Mesenchymal stem cell (in vitro differentiated cells and primary cell): Measurements from ENCODE around the gene SLC1A7.

Experiments used
- DNase-seq: peaks from one replicate; pipeline ENCODE4 v3.0.0-alpha.2; 2013
- H2AFZ ChIP-seq: one replicate; pipeline ENCODE4 v1.6.1; 2013; ENCODE audit warnings: low read depth, mild to moderate bottlenecking, control low read depth, inconsistent platforms, low read length, moderate library complexity
- H2AK5ac ChIP-seq: 2 replicates; pipeline ENCODE4 v1.6.1; 2013; ENCODE audit warnings: low read length, moderate library complexity, mild to moderate bottlenecking, inconsistent platforms; ENCODE audit not compliant: severe bottlenecking
- H2BK120ac ChIP-seq: one replicate; pipeline ENCODE4 v1.6.1; 2013; ENCODE audit warnings: low read depth, mild to moderate bottlenecking, inconsistent platforms, low read length, moderate library complexity
- H2BK12ac ChIP-seq, 2 experiments: one replicate each; pipeline ENCODE4 v1.6.1; 2013; ENCODE audit warnings: inconsistent platforms in 2 of 2, low read length in 2 of 2, mild to moderate bottlenecking in 2 of 2, moderate library complexity in 2 of 2, control low read depth in 1 of 2
- H2BK15ac ChIP-seq: one replicate; pipeline ENCODE4 v1.6.1; 2013; ENCODE audit warnings: mild to moderate bottlenecking, low read depth, inconsistent platforms; ENCODE audit not compliant: poor library complexity, severe bottlenecking
- H2BK5ac ChIP-seq: 2 replicates; pipeline ENCODE4 v1.6.1; 2013; ENCODE audit warnings: low read depth, mild to moderate bottlenecking, low read length, control low read depth, inconsistent platforms; ENCODE audit not compliant: poor library complexity, severe bottlenecking
- H3K14ac ChIP-seq, 2 experiments: one replicate each; pipeline ENCODE4 v1.6.1; 2013; ENCODE audit warnings: inconsistent platforms in 2 of 2, low read length in 2 of 2, control low read depth in 1 of 2, mild to moderate bottlenecking in 1 of 2, moderate library complexity in 1 of 2
- H3K18ac ChIP-seq, 2 experiments: one replicate each; pipeline ENCODE4 v1.6.1; 2013; ENCODE audit warnings: inconsistent platforms in 2 of 2, low read length in 2 of 2, control low read depth in 1 of 2, low read depth in 1 of 2, mild to moderate bottlenecking in 1 of 2
- H3K23ac ChIP-seq, 2 experiments: one replicate each; pipeline ENCODE4 v1.6.1; 2013; ENCODE audit warnings: inconsistent platforms in 2 of 2, low read length in 2 of 2, mild to moderate bottlenecking in 2 of 2, moderate library complexity in 2 of 2, control low read depth in 1 of 2
- H3K27ac ChIP-seq: 2 replicates; pipeline ENCODE4 v1.5.1; 2013; ENCODE audit warnings: mild to moderate bottlenecking, moderate library complexity, low read length, control low read depth, inconsistent platforms; ENCODE audit not compliant: poor library complexity, severe bottlenecking
- H3K27me3 ChIP-seq, 2 experiments: 2 replicates each; pipeline versions ENCODE4 v1.6.1 to v1.7.0; 2013; ENCODE audit warnings: low read length in 2 of 2, mild to moderate bottlenecking in 2 of 2, moderate library complexity in 2 of 2, control low read depth in 1 of 2, inconsistent platforms in 1 of 2; ENCODE audit not compliant: control insufficient read depth in 1 of 2, insufficient read depth in 1 of 2
- H3K36me3 ChIP-seq, 2 experiments: 2 replicates each; pipeline versions ENCODE4 v1.6.1 to v1.7.0; 2013; ENCODE audit warnings: low read length in 2 of 2, control low read depth in 1 of 2, inconsistent platforms in 1 of 2, low read depth in 1 of 2, mild to moderate bottlenecking in 1 of 2; ENCODE audit not compliant: insufficient read depth in 2 of 2, control insufficient read depth in 1 of 2
- H3K4ac ChIP-seq, 2 experiments: one replicate each; pipeline ENCODE4 v1.6.1; 2013; ENCODE audit warnings: inconsistent platforms in 2 of 2, low read length in 2 of 2, mild to moderate bottlenecking in 2 of 2, moderate library complexity in 2 of 2, control low read depth in 1 of 2, low read depth in 1 of 2
- H3K4me1 ChIP-seq: 2 replicates; pipeline ENCODE4 v1.6.1; 2013; ENCODE audit warnings: low read depth, low read length, control low read depth; ENCODE audit not compliant: control insufficient read depth, insufficient read depth
- H3K4me2 ChIP-seq: 2 replicates; pipeline ENCODE4 v1.6.1; 2013; ENCODE audit warnings: low read length, mild to moderate bottlenecking, inconsistent platforms; ENCODE audit not compliant: poor library complexity, severe bottlenecking
- H3K4me3 ChIP-seq, 2 experiments: 2 replicates each; pipeline versions ENCODE4 v1.5.1 to v1.7.0; 2013; ENCODE audit warnings: low read length in 2 of 2, mild to moderate bottlenecking in 2 of 2, control low read depth in 1 of 2, low read depth in 1 of 2; ENCODE audit not compliant: insufficient read depth in 1 of 2
- H3K79me1 ChIP-seq: replicated peaks from 2 replicates; pipeline ENCODE4 v1.6.1; 2013; ENCODE audit warnings: mild to moderate bottlenecking, control low read depth, low read length, inconsistent platforms; ENCODE audit not compliant: poor library complexity, severe bottlenecking
- H3K9ac ChIP-seq: 2 replicates; pipeline ENCODE4 v1.7.0; 2013; ENCODE audit warnings: mild to moderate bottlenecking, low read length, moderate library complexity
- H3K9me3 ChIP-seq: 2 replicates; pipeline ENCODE4 v1.7.0; 2013; ENCODE audit warnings: mild to moderate bottlenecking, low read length; ENCODE audit not compliant: control insufficient read depth
- H4K8ac ChIP-seq: one replicate; pipeline ENCODE4 v1.6.1; 2013; ENCODE audit warnings: inconsistent platforms, mild to moderate bottlenecking, low read length, moderate library complexity
- H4K91ac ChIP-seq: one replicate; pipeline ENCODE4 v1.6.1; 2013; ENCODE audit warnings: mild to moderate bottlenecking, low read length, inconsistent platforms
- WGBS: methylation state at CpG from one replicate; pipeline ENCODE4 v1.1.7; 2013; ENCODE audit warnings: mixed read lengths; 5-methylcytosine and 5-hydroxymethylcytosine counted together

Gene SLC1A7

GRCh38 chr1:53092659-53093450 lies 49.6 kb downstream of the SLC1A7 start:
- no peak overlapping the region for H2BK5ac ChIP-seq
- H3K79me1 ChIP-seq = no peaks in the 10 kb centered on the region
- H3K23ac ChIP-seq = no peak overlapping the region
- no peak overlapping the region for H2AFZ ChIP-seq
- no peak for DNase-seq
- no peak overlapping the region for H3K4me2 ChIP-seq
- H2AK5ac ChIP-seq = no peak overlapping the region
- peak overlapping the region in 1 of 2 experiments; percentile 16 for H3K4ac ChIP-seq
- peaks cover 2 to 11% of the 10 kb centered on the region in 2 experiments for H3K36me3 ChIP-seq
- no peak overlapping the region for H3K14ac ChIP-seq
- peak overlapping the region in 1 of 2 experiments; percentile 88 for H2BK12ac ChIP-seq
- H2BK15ac ChIP-seq = peak overlapping the region; percentile 58
- H3K27me3 ChIP-seq = no peaks in the 10 kb centered on the region
- H3K4me3 ChIP-seq = no peak overlapping the region
- WGBS = 93% methylated on average over 33 of the region's 33 CpGs
- no peak overlapping the region for H4K8ac ChIP-seq
- H3K9me3 ChIP-seq = no peaks in the 10 kb centered on the region
- H4K91ac ChIP-seq = peak overlapping the region; percentile 77
- H2BK120ac ChIP-seq = no peak overlapping the region
- no peak overlapping the region for H3K18ac ChIP-seq
- H3K27ac ChIP-seq = no peak overlapping the region
- peaks cover 18% of the 10 kb centered on the region for H3K4me1 ChIP-seq
- H3K9ac ChIP-seq = no peak overlapping the region

- H4K91ac ChIP-seq = peak overlapping the region; percentile 64
- H3K27ac ChIP-seq = no peak overlapping the region
- H3K9me3 ChIP-seq = no peaks in the 10 kb centered on the region
- H3K9ac ChIP-seq = no peak overlapping the region
- DNase-seq = no peak
- H3K18ac ChIP-seq = no peak overlapping the region
- H3K4me3 ChIP-seq = no peak overlapping the region
- no peaks in the 10 kb centered on the region for H3K27me3 ChIP-seq
- peak overlapping the region in 1 of 2 experiments; percentile 19 for H2BK12ac ChIP-seq
- no peak overlapping the region for H2BK5ac ChIP-seq
- H4K8ac ChIP-seq = no peak overlapping the region
- peaks cover 3 to 14% of the 10 kb centered on the region in 2 experiments for H3K36me3 ChIP-seq
- peaks cover 20% of the 10 kb centered on the region for H3K4me1 ChIP-seq
- no peak overlapping the region for H2BK15ac ChIP-seq
- no peak overlapping the region for H2AK5ac ChIP-seq
- H3K14ac ChIP-seq = no peak overlapping the region
- no peak overlapping the region for H3K23ac ChIP-seq
- H3K79me1 ChIP-seq = no peaks in the 10 kb centered on the region
- H2BK120ac ChIP-seq = no peak overlapping the region
- no peak overlapping the region for H2AFZ ChIP-seq
- no peak overlapping the region for H3K4ac ChIP-seq
- H3K4me2 ChIP-seq = no peak overlapping the region
- 93% methylated on average over 26 of the region's 26 CpGs for WGBS
These were observed 50.4 kb downstream of the SLC1A7 start for GRCh38 chr1:53091841-53092645.

- no peak overlapping the region for H3K27ac ChIP-seq
- H3K9me3 ChIP-seq = no peaks in the 10 kb centered on the region
- peaks cover 3 to 30% of the 10 kb centered on the region in 2 experiments for H3K36me3 ChIP-seq
- H2AK5ac ChIP-seq = no peak overlapping the region
- H3K27me3 ChIP-seq = no peaks in the 10 kb centered on the region
- peak overlapping the region; percentile 52 for H4K8ac ChIP-seq
- no peak overlapping the region for H3K23ac ChIP-seq
- H2AFZ ChIP-seq = no peak overlapping the region
- peak overlapping the region; percentile 35 for H2BK120ac ChIP-seq
- no peak overlapping the region for H3K4me3 ChIP-seq
- no peaks in the 10 kb centered on the region for H3K79me1 ChIP-seq
- H3K18ac ChIP-seq = peak overlapping the region in 1 of 2 experiments; percentile 53
- peak overlapping the region; percentile 46 to 52 for H2BK12ac ChIP-seq
- peaks cover 30% of the 10 kb centered on the region for H3K4me1 ChIP-seq
- H4K91ac ChIP-seq = peak overlapping the region; percentile 65
- peak overlapping the region; percentile 65 for H2BK15ac ChIP-seq
- WGBS = 94% methylated on average over 37 of the region's 37 CpGs
- H2BK5ac ChIP-seq = no peak overlapping the region
- no peak overlapping the region for H3K9ac ChIP-seq
- H3K4ac ChIP-seq = peak overlapping the region; percentile 4 to 46
- H3K4me2 ChIP-seq = no peak overlapping the region
- no peak for DNase-seq
- no peak overlapping the region for H3K14ac ChIP-seq
These were observed 52.0 kb downstream of the SLC1A7 start for GRCh38 chr1:53090227-53091147.
